ENCODE data around the gene ADCY7.
A peak's percentile ranks its signal among the peaks of the same experiment; 100 is the strongest.
"Not testable (repeated sequence)": the region's sequence is repeated elsewhere in the genome, so short reads cannot be mapped to it uniquely, and the experiment has no call there.

The ADCY7 gene

GRCh38 chr16:50266337-50267091, at the start of gene ADCY7:
ADCY7 (plus strand) TSS chr16:50266551; CDS start chr16:50288180, 21,629 bp downstream.
- DNase-seq = peak; percentile 5

DNA sequence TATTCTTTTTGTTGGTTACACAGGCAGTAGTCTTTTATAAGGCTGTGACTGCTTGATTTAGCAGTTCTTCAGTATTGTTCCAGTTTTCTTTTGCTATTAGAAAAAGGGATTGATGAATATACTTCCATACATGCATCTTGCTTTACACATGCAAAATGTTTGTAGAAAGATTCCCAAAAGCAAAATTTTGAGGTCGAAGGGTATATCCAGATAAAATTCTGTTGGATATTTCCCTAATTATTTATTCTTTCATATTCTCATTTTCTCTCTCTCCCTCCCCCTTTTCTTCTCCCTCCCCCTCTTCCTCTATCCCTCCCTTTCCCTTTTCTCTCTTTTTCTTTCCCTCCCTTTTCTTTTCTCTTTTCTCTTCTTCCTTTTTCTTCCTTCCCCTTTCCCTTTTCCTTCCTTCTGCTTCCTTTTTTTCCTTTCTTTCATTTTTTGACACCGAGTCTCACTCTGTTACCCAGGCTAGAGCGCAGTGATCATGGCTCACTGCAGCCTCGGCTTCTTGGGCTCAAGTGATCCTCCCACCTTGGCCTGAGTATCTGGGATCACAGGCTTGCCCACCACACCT, 46.9 kb upstream of the ADCY7 start:
- DNase-seq = no peak

DNA sequence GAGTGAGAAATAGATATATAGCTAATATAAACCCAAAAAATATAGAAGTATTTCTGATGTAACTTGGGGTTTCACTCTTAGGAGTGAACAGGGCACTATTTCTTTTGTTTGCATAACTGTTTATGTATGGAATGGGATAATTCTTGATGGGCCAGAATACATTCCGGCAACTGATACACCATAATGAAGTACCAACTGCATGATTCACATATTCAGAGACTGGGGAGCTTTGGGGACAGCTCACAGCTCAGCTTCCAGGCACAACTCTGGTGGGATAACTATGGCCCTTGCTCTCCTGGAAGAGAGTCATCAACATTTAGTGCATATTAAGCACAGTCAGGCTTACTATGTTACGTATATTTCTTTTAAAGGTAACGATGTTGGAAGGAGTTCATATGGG, 42.1 kb upstream of the ADCY7 start:
- no peak for DNase-seq

GRCh38 chr16:50227120-50227519, 39.2 kb upstream of the ADCY7 start:
- DNase-seq = no peak

DNA sequence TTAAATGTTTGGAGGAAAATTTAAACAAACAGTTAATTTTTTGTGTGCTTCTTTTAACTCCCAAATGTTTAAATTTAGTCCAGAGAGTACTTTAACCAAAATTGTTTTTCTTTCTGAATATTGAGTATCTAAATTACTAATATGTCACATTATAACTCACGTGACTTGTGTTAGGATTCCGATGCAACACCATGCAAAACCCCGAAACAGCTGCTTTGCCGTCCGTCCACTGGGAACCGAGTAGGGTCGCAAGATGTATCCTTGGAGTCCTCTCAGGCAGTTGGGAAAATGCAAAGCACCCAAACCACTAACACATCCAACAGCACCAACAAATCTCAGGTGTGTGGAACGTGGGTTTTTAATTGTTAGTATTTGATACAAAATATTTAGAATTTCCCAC, 38.7 kb upstream of the ADCY7 start:
- DNase-seq = no peak

GRCh38 chr16:50228364-50228868, 37.9 kb upstream of the ADCY7 start:
- DNase-seq = no peak

DNA sequence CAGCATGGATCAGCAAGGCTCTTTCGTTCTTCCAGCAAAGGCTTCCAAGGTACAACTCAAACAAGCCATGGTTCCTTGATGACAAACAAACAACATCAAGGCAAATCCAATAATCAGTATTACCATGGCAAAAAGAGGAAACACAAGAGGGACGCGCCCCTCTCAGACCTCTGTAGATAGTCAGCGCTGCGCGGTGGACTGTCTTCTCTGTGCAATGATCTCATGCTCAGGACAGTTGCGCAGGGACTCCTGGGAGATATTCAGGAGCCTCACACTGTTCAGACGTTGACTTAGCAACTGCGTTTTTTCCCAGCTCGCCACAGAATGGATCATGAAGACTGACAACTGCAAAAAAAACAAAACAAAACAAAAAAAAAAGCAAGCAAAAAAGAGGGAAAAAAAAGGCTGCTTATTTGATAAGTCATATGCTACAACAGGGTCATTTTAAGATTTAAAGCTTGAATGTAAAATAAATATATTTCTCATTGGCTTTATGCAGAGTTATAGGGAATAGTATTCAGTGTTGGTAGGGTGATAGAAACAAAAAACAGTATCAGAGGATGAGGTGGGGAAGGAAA, 37.1 kb upstream of the ADCY7 start:
- no peak for DNase-seq

- DNase-seq = no peak
Measured at GRCh38 chr16:50234771-50235556, 31.4 kb upstream of the ADCY7 start.

DNA sequence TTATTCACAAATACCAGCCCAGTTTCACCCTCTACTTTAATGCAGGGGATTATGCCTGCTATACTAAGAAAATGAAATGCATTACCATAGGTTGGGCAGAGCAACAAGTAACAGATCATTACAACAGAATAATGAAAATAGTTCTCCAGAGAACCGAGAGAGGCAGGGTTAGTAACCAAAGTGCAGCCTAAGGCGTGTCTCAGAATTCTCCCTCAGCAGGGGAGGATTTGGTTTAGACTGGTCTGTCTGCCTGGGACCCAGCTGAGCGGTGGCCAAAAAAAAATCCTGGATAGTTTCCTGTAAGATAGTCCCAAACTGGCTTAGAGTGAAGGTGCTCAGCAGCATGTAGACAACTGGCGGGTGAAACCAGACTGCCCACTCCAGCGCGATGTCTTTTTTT, 30.8 kb upstream of the ADCY7 start:
- peak; percentile 8 for DNase-seq

DNA sequence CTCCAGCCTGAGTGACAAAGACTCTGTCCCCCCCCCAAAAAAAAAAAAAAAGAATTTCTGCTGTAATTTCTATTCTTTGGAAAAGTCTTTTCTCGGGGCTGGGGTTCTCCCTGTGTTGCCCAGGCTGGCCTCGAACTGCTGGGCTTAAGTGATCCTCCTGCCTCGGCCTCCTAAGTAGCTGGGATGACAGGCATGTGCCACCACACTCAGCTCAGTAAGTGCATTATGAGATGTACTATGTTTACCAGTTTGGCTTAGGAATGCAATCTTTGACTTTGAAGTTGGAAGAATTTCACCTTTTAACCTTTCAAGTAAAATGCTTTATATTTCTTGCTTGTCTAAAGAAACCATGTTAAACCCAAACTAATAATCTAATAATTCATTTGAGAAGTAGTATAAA, 28.0 kb upstream of the ADCY7 start:
- DNase-seq = no peak

- peak; percentile 67 for DNase-seq
Measured at GRCh38 chr16:50238868-50239301, 27.5 kb upstream of the ADCY7 start.

DNA sequence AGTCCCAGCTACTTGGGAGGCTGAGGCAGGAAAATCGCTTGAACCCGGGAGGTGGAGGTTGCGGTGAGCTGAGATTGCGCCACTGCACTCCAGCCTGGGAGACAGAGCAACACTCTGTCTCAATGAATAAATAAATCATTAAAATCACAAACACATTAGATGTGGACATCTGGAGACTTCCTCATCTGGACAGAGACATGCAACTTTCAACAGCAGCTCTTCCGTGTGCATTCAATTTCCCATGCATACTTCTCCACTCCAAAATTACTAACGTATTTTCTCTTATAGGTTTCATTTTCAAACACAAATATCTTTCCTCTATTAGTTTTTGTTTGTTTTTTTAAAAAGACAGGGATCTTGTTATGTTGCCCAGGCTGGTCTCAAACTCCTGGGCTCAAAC, 23.3 kb upstream of the ADCY7 start:
- not testable (repeated sequence) for DNase-seq

DNA sequence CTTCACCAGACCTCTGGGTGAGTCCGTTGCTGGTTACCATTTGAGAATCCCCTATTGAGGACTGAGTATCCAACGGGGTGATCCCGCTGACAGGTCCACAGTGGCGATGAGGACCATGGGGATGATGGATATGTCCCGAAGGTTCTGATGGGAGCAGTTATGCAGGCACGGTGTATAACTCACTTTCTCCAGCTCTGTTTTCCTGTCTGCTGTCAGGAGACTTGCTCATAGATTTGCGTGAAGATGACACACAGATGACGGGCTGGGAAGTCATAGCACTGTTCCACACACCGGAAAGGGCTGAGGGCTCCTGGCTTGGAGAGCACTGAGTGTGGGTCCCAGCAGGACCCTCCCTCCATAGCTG, 22.2 kb upstream of the ADCY7 start:
- DNase-seq = no peak

- no peak for DNase-seq
Measured at GRCh38 chr16:50244504-50245416, 21.6 kb upstream of the ADCY7 start.

DNA sequence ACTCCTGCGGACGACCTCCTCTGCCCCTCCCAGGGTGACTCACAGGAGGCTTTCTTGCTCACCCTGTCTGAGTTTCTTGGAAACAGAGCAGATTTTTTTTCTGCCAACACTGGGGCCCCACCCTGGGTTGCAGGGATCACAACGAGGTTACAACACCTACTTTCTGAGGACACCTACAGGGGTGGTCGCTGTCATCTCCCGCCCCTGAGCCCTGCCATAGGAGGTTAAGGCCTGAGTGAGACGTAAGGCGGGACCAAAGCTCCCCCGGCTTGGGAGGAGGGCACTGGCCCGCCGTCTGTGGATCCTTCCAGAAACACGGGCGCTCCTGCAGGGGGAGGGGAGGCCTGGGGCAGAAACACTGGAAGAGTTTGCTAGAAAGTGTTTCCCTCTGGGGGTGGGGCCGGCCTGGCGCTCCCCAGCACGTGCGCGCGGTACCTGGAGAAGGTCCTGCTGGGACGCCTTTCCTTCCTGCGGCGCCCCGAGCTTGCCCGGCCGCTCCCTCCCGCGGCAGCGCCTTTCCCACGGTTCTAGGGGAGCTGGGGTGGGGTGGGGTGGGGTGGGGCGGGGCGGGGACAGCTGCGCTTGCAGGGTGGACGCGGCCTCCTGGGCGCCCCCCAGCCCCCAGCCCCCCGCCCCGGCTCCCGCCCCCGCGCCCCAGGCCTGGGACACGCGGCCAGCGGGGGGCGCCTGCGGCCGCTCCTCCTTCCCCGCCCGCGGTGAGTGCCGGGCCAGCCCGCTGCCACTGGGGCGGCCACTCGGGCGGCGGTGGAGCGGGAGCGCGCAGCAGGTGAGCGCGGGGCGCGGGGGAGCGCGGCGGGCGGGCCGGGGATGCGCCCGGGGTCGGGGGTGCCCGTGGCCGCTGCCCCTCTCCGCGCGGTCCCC, 20.7 kb upstream of the ADCY7 start:
- DNase-seq = peak; percentile 50

- DNase-seq = peak; percentile 17
Measured at GRCh38 chr16:50246299-50247122, 19.8 kb upstream of the ADCY7 start.

- no peak for DNase-seq
Measured at GRCh38 chr16:50247123-50247905, 19.0 kb upstream of the ADCY7 start.

- DNase-seq = no peak
Measured at GRCh38 chr16:50247906-50248608, 18.3 kb upstream of the ADCY7 start.

DNA sequence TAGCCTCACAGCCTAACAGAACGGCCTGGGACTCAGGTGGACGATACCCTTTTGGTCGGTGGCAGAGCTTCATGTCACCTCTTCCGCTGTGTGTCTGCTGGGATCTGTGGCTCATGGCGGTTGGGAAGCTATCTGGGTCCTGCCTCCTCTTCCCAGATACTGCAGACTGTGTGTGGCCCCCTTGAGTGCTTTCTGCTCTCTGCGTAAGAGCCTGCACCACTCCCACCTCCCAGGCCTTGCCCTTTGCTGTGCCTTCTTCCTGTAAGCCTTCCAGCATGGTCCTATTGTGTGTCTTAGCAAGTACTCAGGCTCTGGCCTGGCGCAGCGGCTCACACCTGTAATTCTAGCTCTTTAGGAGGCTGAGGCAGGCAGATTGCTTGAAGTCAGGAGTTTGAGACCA, 17.5 kb upstream of the ADCY7 start:
- peak; percentile 39 for DNase-seq

Data from NCI-H69 (cell line).